ENCODE results near the gene MYOG.

Gene MYOG

GRCh38 chr1:203063287-203063686 is 22.5 kb downstream of the MYOG start:
- no peak for TF ChIP-seq CTCF (IDR thresholded peaks at IDR 0.05; ENCODE audit: low read depth, low read length)
- no peak overlapping the region for H3K4me3 ChIP-seq (ENCODE audit: low read depth, low read length)

GRCh38 chr1:203060115-203060514 is 25.7 kb downstream of the MYOG start:
- no peak for TF ChIP-seq CTCF (IDR thresholded peaks at IDR 0.05; ENCODE audit: low read depth, low read length)
- no peak overlapping the region for H3K4me3 ChIP-seq (ENCODE audit: low read depth, low read length)

- no peak overlapping the region for H3K4me3 ChIP-seq (ENCODE audit: low read depth, low read length)
- no peak for TF ChIP-seq CTCF (IDR thresholded peaks at IDR 0.05; ENCODE audit: low read depth, low read length)
These were observed 26.3 kb downstream of the MYOG start for GRCh38 chr1:203059485-203059884.

GRCh38 chr1:203058676-203058935 is 27.2 kb downstream of the MYOG start:
- TF ChIP-seq CTCF (IDR thresholded peaks at IDR 0.05; ENCODE audit: low read depth, low read length): no peak

GRCh38 chr1:203057911-203058675 is 27.7 kb downstream of the MYOG start:
- TF ChIP-seq CTCF (IDR thresholded peaks at IDR 0.05; ENCODE audit: low read depth, low read length): no peak
- H3K4me3 ChIP-seq (ENCODE audit: low read depth, low read length): no peak overlapping the region

More at GRCh38 chr1:203058676-203058935, 27.2 kb downstream of the MYOG start:
- H3K4me3 ChIP-seq (ENCODE audit: low read depth, low read length): no peak overlapping the region

GRCh38 chr1:203056516-203056915 is 29.3 kb downstream of the MYOG start:
- H3K4me3 ChIP-seq (ENCODE audit: low read depth, low read length): no peak overlapping the region
- TF ChIP-seq CTCF (IDR thresholded peaks at IDR 0.05; ENCODE audit: low read depth, low read length): no peak

- TF ChIP-seq CTCF (IDR thresholded peaks at IDR 0.05; ENCODE audit: low read depth, low read length): no peak
- H3K4me3 ChIP-seq (ENCODE audit: low read depth, low read length): no peak overlapping the region
These were observed 29.8 kb downstream of the MYOG start for GRCh38 chr1:203056012-203056411.
